Measurements from ENCODE around the gene SLC16A3.

SLC16A3 gene

DNA sequence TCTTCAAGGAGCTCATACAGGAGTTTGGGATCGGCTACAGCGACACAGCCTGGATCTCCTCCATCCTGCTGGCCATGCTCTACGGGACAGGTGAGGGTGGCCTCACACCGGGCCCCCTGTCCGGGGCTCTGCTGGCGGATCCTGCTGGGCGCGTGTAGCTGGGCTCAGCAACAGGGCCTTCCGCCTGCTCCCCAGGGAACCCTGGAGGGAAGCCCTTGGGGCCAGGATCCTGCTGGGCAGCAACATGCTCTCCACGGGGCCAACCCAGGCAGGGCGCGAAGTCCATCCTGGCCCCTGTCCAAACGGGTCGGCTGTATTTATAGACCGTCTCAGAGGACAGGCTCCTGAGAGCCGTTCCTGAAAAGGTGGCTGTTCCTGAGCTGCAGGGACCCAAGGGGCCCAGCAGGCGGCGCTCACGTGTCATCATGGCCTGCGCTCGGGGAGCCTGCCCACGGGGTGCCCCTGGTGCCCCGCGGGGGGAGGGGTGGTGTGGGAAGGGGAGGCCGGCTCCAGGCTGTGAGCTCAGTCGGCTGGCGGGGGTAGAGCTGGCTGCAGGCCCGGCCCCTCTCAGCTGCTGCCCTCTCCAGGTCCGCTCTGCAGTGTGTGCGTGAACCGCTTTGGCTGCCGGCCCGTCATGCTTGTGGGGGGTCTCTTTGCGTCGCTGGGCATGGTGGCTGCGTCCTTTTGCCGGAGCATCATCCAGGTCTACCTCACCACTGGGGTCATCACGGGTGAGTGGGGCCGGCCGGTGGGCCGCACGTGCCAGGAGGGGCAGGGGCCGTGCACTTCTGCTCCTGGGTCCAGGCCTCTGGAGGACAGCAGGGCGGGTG is 7.5 kb downstream of the SLC16A3 start:
- DNase-seq (ENCODE audit: low spot score), result peak; percentile 88

GRCh38 chr17:82237083-82237745 is 8.4 kb downstream of the SLC16A3 start:
- DNase-seq (ENCODE audit: low spot score), result no peak

- no peak for DNase-seq (ENCODE audit: low spot score)
Observed at GRCh38 chr17:82237746-82238471, 9.1 kb downstream of the SLC16A3 start.

- DNase-seq (ENCODE audit: low spot score), result no peak
Observed at GRCh38 chr17:82238472-82239201, 9.8 kb downstream of the SLC16A3 start.

DNA sequence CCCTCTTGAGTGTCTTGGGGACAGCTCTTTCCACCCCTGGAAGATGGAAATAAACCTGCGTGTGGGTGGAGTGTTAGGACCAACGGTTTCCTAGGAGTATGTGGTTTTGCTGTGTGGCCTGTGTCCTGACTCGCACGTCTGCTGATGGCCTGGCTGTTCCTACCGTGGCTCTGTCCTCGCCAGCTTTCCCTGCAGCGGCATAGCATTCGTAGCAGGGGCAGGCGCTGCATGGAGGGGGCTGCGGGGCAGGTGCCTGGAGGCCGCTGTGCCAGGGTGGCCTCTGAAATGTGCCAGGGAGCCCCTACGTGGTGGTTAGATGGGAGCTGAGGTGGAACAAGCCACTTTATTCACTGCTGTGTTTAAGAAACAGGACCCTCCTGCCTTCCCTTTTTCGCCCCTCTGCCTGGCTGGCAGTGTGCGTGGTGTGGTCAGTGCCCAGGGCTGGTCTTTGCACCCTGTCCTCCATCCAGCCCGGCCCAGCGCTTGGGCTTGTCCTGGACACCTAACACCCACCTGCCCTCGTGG is 10.6 kb downstream of the SLC16A3 start:
- DNase-seq (ENCODE audit: low spot score), result no peak

GRCh38 chr17:82239926-82240505 is 11.2 kb downstream of the SLC16A3 start:
- DNase-seq (ENCODE audit: low spot score), result no peak

DNA sequence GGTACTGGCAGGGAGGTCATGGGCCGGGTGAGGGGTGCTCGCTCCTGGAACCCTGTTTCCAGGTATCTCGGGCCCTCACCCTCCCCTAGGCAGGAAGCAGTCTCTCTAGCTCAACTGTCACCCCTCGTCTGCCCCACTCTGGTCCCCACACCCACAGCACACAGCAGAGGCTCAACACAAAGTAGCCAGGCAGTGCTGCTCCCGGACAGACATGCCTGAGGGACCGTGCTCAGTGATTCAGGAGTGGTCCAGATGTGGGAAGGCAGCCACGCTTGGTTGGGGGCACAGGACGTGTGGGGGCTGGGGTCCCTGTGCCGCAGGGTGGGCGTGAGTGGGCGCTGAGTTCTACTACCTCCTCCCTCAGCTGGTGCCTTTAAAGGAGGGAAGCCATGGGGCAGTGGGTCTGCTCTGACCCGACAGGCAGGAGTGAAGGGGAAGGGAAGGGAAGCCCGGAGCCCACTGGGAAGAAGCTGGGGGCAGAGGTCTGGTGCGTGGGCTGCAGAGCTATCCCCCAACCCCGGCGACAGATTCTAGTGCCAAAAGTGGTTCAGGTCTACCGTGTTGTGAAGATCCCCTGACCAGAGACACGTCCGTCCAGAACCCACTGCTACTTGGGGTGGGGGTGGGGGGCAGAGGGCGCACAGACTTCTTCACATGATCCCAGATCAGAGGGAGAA is 11.8 kb downstream of the SLC16A3 start:
- DNase-seq (ENCODE audit: low spot score), result no peak

GRCh38 chr17:82241183-82241925 is 12.5 kb downstream of the SLC16A3 start:
- DNase-seq (ENCODE audit: low spot score), result no peak

GRCh38 chr17:82241926-82242697 is 13.3 kb downstream of the SLC16A3 start:
- DNase-seq (ENCODE audit: low spot score), result no peak

DNA sequence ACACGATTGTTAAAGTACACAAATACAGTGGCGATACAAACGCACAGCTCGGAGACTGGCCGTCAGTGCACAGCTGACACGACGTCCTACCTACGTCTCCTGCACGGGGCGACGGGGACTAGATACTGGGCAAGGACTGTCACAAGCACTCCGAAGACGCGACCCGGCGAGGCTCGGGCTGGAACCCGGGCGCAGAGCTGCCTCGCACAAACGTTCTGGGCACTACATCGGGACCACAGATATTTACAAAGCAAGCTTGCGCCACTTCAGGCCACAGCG is 13.8 kb downstream of the SLC16A3 start:
- DNase-seq (ENCODE audit: low spot score), result no peak

GRCh38 chr17:82242977-82243647 is 14.3 kb downstream of the SLC16A3 start:
- no peak for DNase-seq (ENCODE audit: low spot score)

DNA sequence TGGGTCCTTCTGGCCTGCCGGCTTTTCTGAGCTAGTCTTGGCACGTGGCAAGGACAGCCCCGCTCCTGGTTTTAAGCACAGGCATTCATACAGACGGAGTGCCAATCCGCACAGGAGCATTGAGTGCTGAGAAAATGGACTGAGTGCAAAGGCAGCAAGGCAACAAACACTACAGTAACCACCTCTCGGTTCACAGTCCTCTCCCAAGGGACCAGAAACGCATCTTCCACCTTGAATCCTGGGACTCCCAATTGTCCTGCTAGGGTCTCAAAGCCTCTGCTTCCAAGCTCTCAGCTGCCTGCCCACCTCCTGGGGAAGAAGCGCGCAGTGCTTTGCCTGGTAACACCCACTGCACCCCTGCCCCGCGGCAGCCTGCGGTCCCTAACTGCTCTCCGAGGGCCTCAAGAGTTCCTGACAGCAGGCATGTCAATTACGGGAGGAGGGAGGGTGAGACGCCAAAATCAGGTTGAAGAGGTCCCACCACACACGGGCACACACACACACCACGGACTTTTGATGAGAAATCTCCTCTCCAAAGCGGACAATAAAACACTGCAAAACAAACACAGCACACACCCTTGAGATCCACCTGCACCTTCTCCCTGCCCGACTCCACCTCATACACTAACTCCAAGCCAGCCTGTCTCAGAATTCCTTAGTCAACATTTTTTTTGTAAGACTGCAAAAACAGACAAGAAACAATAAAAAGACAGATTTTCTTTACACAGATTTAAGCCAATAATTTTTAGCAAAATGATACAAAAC is 15.0 kb downstream of the SLC16A3 start:
- no peak for DNase-seq (ENCODE audit: low spot score)

DNA sequence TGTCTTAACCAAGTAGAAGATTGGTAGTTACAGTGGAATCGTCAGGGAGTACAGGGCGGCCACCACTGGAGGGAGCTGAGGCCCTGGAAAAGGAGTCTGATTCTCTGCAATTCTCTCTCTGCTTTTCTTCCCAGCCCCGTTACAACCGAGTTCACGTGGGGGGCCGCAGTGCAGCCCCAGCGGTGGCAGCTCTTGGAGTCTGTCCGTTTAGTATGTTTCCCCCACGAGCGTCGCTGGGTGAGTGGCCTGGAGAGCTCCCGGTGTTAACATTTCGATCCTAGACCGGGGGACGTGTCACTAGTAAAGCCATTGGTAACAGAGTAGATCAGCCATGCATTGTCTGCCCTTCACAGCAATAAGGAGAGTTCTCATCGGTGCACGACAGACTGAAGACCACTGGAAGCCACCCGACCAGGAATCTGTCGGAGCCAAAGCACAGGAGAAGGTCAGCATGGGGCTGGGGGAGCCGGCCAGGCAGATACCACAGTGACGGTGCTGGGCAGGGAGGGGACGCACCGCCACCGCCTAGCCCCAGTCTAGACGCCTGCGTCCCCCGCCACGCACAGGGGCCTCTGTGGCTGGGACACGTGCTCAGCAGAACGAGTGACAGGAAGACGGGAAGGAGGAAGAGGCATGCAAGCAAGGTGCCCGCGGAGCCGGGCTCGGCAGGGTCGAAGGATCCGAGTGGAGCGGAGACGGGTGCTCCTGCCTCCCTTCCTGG is 15.7 kb downstream of the SLC16A3 start:
- DNase-seq (ENCODE audit: low spot score), result peak; percentile 65

DNA sequence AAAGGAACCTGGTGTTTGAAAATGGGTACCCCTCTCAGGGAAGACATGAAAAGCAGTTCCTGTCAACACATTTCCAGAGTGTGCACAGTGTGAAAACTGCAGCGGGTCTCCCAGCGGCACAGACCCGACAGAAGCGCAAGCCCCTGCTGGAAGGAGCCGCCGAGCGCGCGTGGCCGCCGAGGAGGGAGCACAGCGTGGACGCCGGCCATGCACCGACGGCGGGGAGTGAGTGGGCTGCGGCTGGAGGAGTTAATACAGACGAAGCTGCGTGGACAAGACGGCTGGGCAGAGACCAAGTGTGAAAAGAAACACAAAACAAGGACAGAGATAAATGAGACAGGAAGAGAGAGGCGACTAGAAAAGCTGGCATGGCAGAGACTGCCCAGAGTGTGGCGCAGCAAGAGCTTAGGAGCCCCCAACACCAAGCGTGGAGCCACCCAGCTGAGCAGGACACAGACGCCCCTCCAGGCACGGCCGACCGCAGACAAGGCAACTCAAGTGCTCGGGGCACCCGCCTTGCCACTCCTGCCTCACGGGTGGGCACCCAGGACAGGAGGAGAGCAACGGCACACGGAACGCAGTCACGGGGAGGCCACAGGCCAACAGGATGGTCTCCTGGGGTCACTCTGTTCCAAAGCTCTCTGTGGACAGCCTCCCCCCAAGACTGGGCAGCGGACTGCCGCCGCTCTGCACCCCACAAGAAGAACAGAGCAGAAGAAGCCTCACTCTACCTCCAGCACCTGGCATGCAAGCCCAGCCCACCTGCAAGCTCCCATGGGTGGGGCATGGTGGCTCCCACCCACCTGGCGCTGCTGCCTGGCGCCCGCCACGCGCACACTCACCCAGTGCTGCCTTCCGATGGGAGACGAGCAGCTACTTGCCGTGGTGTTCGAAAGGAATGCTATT is 16.5 kb downstream of the SLC16A3 start:
- no peak for DNase-seq (ENCODE audit: low spot score)

DNA sequence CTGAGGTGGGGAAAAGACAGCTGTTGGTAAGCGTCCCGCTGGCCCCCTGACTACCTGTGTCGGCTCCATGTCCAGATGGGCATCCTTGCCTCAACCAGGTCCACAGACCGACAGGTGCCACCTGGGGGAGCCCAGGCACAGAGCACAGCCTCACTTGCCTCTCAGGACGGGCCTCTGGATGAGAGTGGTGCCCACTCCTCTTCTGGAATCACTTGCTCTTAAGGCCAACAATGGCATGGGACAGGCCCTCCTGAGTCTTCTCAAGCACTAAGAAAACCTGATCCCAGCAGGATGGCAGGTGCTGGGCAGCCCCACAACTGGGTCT is 17.2 kb downstream of the SLC16A3 start:
- no peak for DNase-seq (ENCODE audit: low spot score)

- DNase-seq (ENCODE audit: low spot score), result no peak
Observed at GRCh38 chr17:82246365-82247181, 17.7 kb downstream of the SLC16A3 start.

Measured in HuH-7.5 (cell line).